AG04450 (cell line): ENCODE measurements around the gene EXOSC2. TPM values are rescaled to one million over a fixed set of nuclear protein-coding genes. Genes with fewer than 3 reads are reported as not detected.

Experiments used
- CTCF ChIA-PET: fragments of 300-600, 350-600 bp; formaldehyde crosslinking; extraction: SDS; loops from one replicate; lab custom pipeline; 2022; ENCODE audit warnings: antibody characterized with exemption, inconsistent platforms; lab: Charles Lee
- POLR2A ChIA-PET: fragments of 350-600 bp; formaldehyde crosslinking; extraction: SDS; loops from one replicate; lab custom pipeline; 2021; ENCODE audit warnings: antibody characterized with exemption, inconsistent platforms; lab: Yijun Ruan, JAX
- DNase-seq: peaks from one replicate; pipeline ENCODE4 v3.0.0-alpha.2; 2011; ENCODE audit warnings: low read depth, low spot score
- H3K27ac ChIP-seq: one replicate; pipeline ENCODE4 v1.5.1; 2012; ENCODE audit warnings: low read depth, low read length, control low read depth
- H3K27me3 ChIP-seq: one replicate; pipeline ENCODE4 v1.6.0; 2012; ENCODE audit warnings: low read length; ENCODE audit not compliant: control insufficient read depth, insufficient read depth
- H3K4me3 ChIP-seq: 2 replicates; pipeline ENCODE4 v1.5.1; 2011; ENCODE audit warnings: mild to moderate bottlenecking, low read depth, low read length, control low read depth
- H3K9me3 ChIP-seq: 2 replicates; pipeline ENCODE4 v1.5.1; 2012; ENCODE audit warnings: low read length; ENCODE audit not compliant: control insufficient read depth, insufficient read depth
- polyA plus RNA-seq: library from polyadenylated mRNA; depleted of rRNA; stranded (reverse); fragments of >200 nt; gene quantifications from 2 replicates; pipeline ENCODE4 v1.2.3, GENCODE V29; 2011
- TF ChIP-seq, protein P1 (sequence below): IDR thresholded peaks from 2 replicates; pipeline ENCODE4 v1.5.1; 2011; ENCODE audit warnings: low read depth, low read length, control low read depth, inconsistent platforms

Gene EXOSC2
- polyA plus RNA-seq, 1 experiment = 29.5 TPM

- TF ChIP-seq, protein P1, sequence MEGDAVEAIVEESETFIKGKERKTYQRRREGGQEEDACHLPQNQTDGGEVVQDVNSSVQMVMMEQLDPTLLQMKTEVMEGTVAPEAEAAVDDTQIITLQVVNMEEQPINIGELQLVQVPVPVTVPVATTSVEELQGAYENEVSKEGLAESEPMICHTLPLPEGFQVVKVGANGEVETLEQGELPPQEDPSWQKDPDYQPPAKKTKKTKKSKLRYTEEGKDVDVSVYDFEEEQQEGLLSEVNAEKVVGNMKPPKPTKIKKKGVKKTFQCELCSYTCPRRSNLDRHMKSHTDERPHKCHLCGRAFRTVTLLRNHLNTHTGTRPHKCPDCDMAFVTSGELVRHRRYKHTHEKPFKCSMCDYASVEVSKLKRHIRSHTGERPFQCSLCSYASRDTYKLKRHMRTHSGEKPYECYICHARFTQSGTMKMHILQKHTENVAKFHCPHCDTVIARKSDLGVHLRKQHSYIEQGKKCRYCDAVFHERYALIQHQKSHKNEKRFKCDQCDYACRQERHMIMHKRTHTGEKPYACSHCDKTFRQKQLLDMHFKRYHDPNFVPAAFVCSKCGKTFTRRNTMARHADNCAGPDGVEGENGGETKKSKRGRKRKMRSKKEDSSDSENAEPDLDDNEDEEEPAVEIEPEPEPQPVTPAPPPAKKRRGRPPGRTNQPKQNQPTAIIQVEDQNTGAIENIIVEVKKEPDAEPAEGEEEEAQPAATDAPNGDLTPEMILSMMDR = no peak
- POLR2A ChIA-PET = no interaction called here
- H3K9me3 ChIP-seq = peaks cover 6% of the 10 kb centered on the region; the same call in 1 of the 2 replicates
- CTCF ChIA-PET = interaction anchor here (0.6 kb wide), 1 partner anchor 317 kb away, joined by 5 read pairs; no protein-coding TSS in a partner anchor
- H3K27ac ChIP-seq = no peak overlapping the region
- H3K27me3 ChIP-seq = no peaks in the 10 kb centered on the region
- H3K4me3 ChIP-seq = no peak overlapping the region
- DNase-seq = no peak
Measured at GRCh38 chr9:130736834-130737233, 43.3 kb downstream of the EXOSC2 start.

DNA sequence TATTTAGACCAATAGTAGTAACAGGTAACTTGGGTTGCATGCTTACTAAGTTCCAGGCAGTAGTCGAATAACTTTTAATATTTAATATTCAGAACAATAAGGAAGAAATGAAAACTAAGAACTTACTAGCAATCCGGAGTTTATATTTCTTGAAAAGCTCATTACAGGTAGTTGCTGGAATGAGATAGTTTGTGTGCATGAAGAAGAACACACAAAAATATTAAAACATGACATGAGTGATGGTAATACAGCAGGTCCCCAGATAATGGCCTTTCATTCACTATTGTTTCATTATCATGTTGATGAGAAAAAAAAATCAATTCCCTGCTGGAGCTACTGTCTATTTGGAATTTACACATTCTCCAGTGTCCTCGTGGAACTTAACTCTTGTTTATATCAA, 44.7 kb downstream of the EXOSC2 start:
- Histone ChIP-seq H3K4me3 (no peak overlapping the region), H3K27me3 (no peaks in the 10 kb centered on the region), H3K9me3 (peaks cover 8% of the 10 kb centered on the region; the same call in 1 of the 2 replicates), H3K27ac (no peak overlapping the region)
- POLR2A ChIA-PET = no interaction called here
- CTCF ChIA-PET = no interaction called here
- no peak for DNase-seq
- TF ChIP-seq, protein P1 = no peak

DNA sequence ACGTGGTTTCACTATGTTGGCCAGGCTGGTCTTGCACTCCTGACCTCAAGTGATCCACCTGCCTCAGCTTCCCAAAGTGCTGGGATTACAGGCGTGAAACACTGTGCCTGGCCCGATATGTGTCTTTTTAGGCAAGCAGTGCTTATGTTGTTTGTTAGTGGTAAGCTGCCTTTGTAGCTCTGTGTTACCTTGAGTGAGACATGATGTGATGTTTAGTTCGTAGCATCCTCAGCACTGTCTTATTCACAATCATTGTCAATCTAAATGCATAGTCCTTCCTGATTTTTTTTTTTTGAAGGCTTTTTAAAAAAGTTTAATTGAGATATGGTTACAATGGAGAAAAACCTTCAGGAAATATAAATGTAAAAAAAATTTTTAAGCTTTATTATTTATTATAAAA, 45.5 kb downstream of the EXOSC2 start:
- peaks cover 8% of the 10 kb centered on the region; the same call in 1 of the 2 replicates for H3K9me3 ChIP-seq
- DNase-seq = no peak
- ChIA-PET CTCF (interaction anchor here (0.7 kb wide), 1 partner anchor 125 kb away, joined by 3 read pairs; no protein-coding TSS in a partner anchor), POLR2A (interaction anchor here (0.8 kb wide), 1 partner anchor 24 kb away, joined by 3 read pairs; no protein-coding TSS in a partner anchor)
- TF ChIP-seq, protein P1 = no peak
- H3K27ac ChIP-seq = no peak overlapping the region
- no peak overlapping the region for H3K4me3 ChIP-seq
- no peaks in the 10 kb centered on the region for H3K27me3 ChIP-seq

- TF ChIP-seq, protein P1 = no peak
- no peaks in the 10 kb centered on the region for H3K27me3 ChIP-seq
- CTCF ChIA-PET = no interaction called here
- POLR2A ChIA-PET = interaction anchor here (0.6 to 1.1 kb wide), 2 partner anchors 51 to 105 kb away, joined by 7 to 10 read pairs; no protein-coding TSS in a partner anchor
- DNase-seq = no peak
- peaks cover 8% of the 10 kb centered on the region; the same call in 1 of the 2 replicates for H3K9me3 ChIP-seq
- no peak overlapping the region for H3K4me3 ChIP-seq
- H3K27ac ChIP-seq = no peak overlapping the region
Measured at GRCh38 chr9:130740218-130741023, 46.8 kb downstream of the EXOSC2 start.

- no peak for DNase-seq
- ChIA-PET CTCF (no interaction called here), POLR2A (interaction anchor here (0.6 to 1.1 kb wide), 2 partner anchors 51 to 105 kb away, joined by 7 to 10 read pairs; no protein-coding TSS in a partner anchor)
- Histone ChIP-seq H3K4me3 (no peak overlapping the region), H3K27me3 (no peaks in the 10 kb centered on the region), H3K9me3 (peaks cover 8% of the 10 kb centered on the region; the same call in 1 of the 2 replicates), H3K27ac (no peak overlapping the region)
- TF ChIP-seq, protein P1 = no peak
Measured at GRCh38 chr9:130741024-130741305, 47.4 kb downstream of the EXOSC2 start.
